Lung (tissue), 12 donors: ENCODE measurements around the gene SAXO2. TPM values are rescaled to one million over a fixed set of nuclear protein-coding genes. Genes with fewer than 3 reads are reported as not detected.
A peak's percentile ranks its signal among the peaks of the same experiment; 100 is the strongest.
"Not testable (repeated sequence)": the region's sequence is repeated elsewhere in the genome, so short reads cannot be mapped to it uniquely, and the experiment has no call there.

ENCODE experiments used
- ATAC-seq: fragments of 200-7000 bp; cut with Tn5 transposase; one replicate; pipeline ENCODE4 v1.9.1; 2020; ENCODE audit warnings: moderate number of reproducible peaks; ENCODE audit not compliant: insufficient read depth, low FRiP score
- DNase-seq, 3 donors: peaks; one replicate each; pipeline ENCODE4 v3.0.0-alpha.2; 2013 to 2017
- H3K27ac ChIP-seq, 2 donors: one replicate each; pipeline ENCODE4 v1.5.1; 2013; ENCODE audit warnings: mild to moderate bottlenecking in 2 of 2, moderate library complexity in 2 of 2, control low read depth in 1 of 2, inconsistent platforms in 1 of 2, low read depth in 1 of 2, low read length in 1 of 2
- H3K27me3 ChIP-seq, 3 donors: one replicate each; pipeline ENCODE4 v1.5.1; 2013; ENCODE audit warnings: low read length in 2 of 3; ENCODE audit not compliant: control insufficient read depth in 3 of 3, insufficient read depth in 3 of 3
- H3K36me3 ChIP-seq, 4 donors: one replicate each; pipeline ENCODE4 v1.5.1; 2013; ENCODE audit warnings: low read length in 4 of 4, mild to moderate bottlenecking in 1 of 4, moderate library complexity in 1 of 4; ENCODE audit not compliant: control insufficient read depth in 4 of 4, insufficient read depth in 4 of 4
- H3K4me1 ChIP-seq, 5 donors: one replicate each; pipeline ENCODE4 v1.5.1; 2013; ENCODE audit warnings: low read length in 5 of 5, mild to moderate bottlenecking in 2 of 5, moderate library complexity in 1 of 5; ENCODE audit not compliant: control insufficient read depth in 5 of 5, insufficient read depth in 5 of 5
- H3K4me3 ChIP-seq: one replicate; pipeline ENCODE4 v1.5.1; 2013; ENCODE audit warnings: mild to moderate bottlenecking, control low read depth, moderate library complexity
- H3K9ac ChIP-seq, 2 donors: one replicate each; pipeline ENCODE4 v1.5.1; 2013; ENCODE audit warnings: low read length in 2 of 2, control low read depth in 1 of 2; ENCODE audit not compliant: insufficient read depth in 1 of 2
- H3K9me3 ChIP-seq, 4 donors: one replicate each; pipeline ENCODE4 v1.5.1; 2013; ENCODE audit warnings: low read length in 3 of 4, mild to moderate bottlenecking in 1 of 4, moderate library complexity in 1 of 4; ENCODE audit not compliant: control insufficient read depth in 4 of 4, insufficient read depth in 3 of 4
- WGBS, 2 donors: extraction: QIAGEN DNeasy Blood & Tissue Kit; methylation state at CpG; one replicate each; pipeline ENCODE4 v1.1.7; 2013; 5-methylcytosine and 5-hydroxymethylcytosine counted together
- polyA plus RNA-seq, 2 donors: library from polyadenylated mRNA; stranded (reverse); fragments of 200-250 nt; gene quantifications; one replicate each; pipeline ENCODE4 v1.2.1, GENCODE V29; 2013
- total RNA-seq, 2 donors: library from RNA; depleted of rRNA in 1 of 2; stranded (reverse); fragments of >200 nt in 1 of 2; gene quantifications; one replicate each; pipeline ENCODE4 v1.2.1, GENCODE V29; 2014 to 2021
- TF ChIP-seq, protein P1 (sequence below): IDR thresholded peaks from 2 replicates; pipeline ENCODE4 v1.5.1; 2012; ENCODE audit warnings: mild to moderate bottlenecking; ENCODE audit errors: control extremely low read depth, extremely low read depth
- donor health status: control.
- donor health status: control.
- donor health status: Bipolar disorder and iron deficiency.
- donor health status: healthy.
- donor health status: DM: yes; HTN: yes; CAD: no.

SAXO2 gene
- total and polyA plus RNA-seq, 4 donors = 5.9 to 54.0 (median 29.6) TPM

DNA sequence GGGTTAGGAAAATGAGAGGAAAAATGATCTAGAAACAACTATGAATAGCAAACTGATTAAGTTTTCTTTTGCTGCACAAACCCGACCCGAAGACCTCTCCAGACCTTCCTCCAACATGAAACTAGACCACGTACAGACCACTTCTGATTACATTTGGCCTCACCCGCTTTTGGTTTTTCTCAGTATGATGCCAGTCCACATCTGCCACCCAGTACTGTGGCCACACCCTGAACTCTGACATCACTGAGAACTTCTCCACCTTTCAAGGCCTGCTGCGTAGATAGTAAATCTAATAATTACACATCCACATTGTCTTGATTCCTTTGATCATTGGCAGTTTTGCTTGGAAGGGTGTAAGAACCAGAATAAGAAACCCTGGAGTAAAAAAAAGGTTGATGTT is 16.7 kb upstream of the SAXO2 start:
- not testable (repeated sequence) for DNase-seq, H3K9me3 ChIP-seq, H3K27ac ChIP-seq, H3K27me3 ChIP-seq, H3K4me1 ChIP-seq, ATAC-seq, H3K9ac ChIP-seq, H3K4me3 ChIP-seq
- 95 to 97% methylated on average over 5 of the region's 5 CpGs for WGBS, 2 donors
- peaks cover 0 to 10% (median 2%) of the 10 kb centered on the region in 4 donors for H3K36me3 ChIP-seq

DNA sequence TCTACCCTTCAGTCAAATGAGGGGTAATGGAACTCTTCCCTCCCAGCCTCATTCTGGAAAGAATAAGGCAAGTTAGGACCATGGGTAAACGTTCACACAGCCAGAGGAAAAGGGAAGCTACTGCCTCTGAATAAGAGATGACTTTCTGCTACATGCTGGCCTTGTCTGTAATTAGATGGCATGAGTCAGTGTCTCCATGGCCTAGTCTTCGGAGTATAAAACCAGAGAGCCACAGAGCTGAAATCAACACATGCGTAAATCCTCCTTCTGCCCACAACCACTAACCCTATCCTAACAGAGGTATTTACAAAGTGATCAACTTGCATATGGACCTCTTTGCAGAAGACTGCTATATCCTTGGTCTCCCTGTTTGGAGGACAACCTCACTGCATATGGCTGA is 14.4 kb upstream of the SAXO2 start:
- not testable (repeated sequence) for H3K27me3 ChIP-seq, H3K9me3 ChIP-seq, DNase-seq, H3K27ac ChIP-seq, H3K9ac ChIP-seq, ATAC-seq, H3K4me3 ChIP-seq, H3K4me1 ChIP-seq
- WGBS, 2 donors = 85 to 95% methylated on average over 3 of the region's 3 CpGs
- peaks cover 0 to 12% (median 3%) of the 10 kb centered on the region in 4 donors for H3K36me3 ChIP-seq

DNA sequence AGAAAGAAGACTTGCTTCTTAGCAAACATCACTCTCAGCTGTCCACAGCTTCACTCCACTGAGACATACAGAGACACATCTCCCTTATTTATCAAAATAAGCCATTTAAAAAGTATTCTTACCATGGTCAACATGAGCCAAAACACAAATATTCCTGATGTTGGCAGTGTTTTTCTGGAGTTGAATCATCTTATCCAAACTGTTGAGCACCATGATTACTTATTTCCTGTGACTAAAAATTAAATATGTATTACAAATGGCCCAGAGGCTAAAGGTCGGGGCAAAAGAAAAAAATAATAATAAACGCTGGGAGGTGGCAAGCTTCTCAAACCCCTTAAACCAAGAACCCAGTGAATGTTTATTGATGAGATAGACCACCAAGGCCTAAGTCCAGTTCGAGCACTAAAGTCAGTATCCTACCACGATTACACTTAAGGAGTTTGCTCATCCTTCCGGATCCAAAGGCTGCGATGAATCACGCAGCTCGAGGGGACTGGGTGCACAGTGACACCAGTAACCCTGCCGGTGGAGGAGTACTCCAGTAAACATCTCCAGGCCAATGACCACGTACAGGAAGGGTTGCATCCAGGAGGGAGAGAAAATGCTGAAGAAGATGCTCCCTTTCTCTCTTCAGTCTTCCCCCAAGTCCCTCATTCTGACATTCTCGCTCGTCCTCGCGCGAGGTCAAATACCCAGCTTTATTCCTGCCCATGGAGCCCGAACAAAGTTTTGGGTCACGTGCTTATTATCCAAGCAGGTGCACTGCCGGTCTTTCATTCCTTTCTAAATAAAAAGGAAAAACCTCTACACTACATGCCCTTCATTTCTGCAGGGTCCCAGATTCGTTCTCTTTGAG is 824 bp upstream of the SAXO2 start:
- Histone ChIP-seq H3K27ac (peak overlapping the region; percentile 89 to 90), H3K9ac (peak overlapping the region; percentile 49 to 56), H3K4me3 (peak overlapping the region; percentile 96), H3K4me1 (peaks cover 0 to 11% (median 3%) of the 10 kb centered on the region in 5 donors)
- 2 to 5% methylated on average over 19 of the region's 19 CpGs for WGBS, 2 donors
- H3K9me3 ChIP-seq, H3K36me3 ChIP-seq, H3K27me3 ChIP-seq: not testable (repeated sequence)
- ATAC-seq = peak; percentile 17
- DNase-seq = peak in 2 of 3 donors; percentile 9 to 43

DNA sequence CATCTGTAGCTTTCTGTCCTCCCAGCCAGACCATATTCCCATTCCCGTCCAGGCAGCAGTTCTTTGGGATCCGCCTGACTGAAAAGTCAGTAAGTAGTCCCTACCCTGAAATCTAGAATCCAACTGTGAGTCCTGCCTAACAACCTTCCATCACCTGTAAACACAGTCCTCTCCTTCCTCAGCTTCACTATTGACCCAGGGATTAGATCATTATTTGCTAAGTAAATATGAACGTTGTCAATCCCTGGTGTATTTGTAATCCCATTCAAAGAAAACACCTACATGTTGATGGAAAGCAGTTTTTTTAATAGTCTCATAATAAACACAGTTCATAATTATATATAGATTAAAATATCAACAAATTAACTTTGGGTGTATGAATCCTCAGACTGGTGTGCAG is 732 bp downstream of the SAXO2 start:
- TF ChIP-seq, protein P1, sequence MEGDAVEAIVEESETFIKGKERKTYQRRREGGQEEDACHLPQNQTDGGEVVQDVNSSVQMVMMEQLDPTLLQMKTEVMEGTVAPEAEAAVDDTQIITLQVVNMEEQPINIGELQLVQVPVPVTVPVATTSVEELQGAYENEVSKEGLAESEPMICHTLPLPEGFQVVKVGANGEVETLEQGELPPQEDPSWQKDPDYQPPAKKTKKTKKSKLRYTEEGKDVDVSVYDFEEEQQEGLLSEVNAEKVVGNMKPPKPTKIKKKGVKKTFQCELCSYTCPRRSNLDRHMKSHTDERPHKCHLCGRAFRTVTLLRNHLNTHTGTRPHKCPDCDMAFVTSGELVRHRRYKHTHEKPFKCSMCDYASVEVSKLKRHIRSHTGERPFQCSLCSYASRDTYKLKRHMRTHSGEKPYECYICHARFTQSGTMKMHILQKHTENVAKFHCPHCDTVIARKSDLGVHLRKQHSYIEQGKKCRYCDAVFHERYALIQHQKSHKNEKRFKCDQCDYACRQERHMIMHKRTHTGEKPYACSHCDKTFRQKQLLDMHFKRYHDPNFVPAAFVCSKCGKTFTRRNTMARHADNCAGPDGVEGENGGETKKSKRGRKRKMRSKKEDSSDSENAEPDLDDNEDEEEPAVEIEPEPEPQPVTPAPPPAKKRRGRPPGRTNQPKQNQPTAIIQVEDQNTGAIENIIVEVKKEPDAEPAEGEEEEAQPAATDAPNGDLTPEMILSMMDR = no peak
- no peaks in the 10 kb centered on the region for H3K27me3 ChIP-seq
- no peak for ATAC-seq
- 30 to 66% methylated on average over 3 of the region's 3 CpGs for WGBS, 2 donors
- no peaks in the 10 kb centered on the region for H3K9me3 ChIP-seq
- H3K27ac ChIP-seq = peak overlapping the region in 1 of 2 donors; percentile 85
- H3K36me3 ChIP-seq = peaks cover 0 to 6% (median 2%) of the 10 kb centered on the region in 4 donors
- no peak overlapping the region for H3K4me3 ChIP-seq
- H3K9ac ChIP-seq = peak overlapping the region; percentile 34 to 61
- DNase-seq = peak in 1 of 3 donors; percentile 12
- H3K4me1 ChIP-seq = peaks cover 0 to 11% (median 3%) of the 10 kb centered on the region in 5 donors

DNA sequence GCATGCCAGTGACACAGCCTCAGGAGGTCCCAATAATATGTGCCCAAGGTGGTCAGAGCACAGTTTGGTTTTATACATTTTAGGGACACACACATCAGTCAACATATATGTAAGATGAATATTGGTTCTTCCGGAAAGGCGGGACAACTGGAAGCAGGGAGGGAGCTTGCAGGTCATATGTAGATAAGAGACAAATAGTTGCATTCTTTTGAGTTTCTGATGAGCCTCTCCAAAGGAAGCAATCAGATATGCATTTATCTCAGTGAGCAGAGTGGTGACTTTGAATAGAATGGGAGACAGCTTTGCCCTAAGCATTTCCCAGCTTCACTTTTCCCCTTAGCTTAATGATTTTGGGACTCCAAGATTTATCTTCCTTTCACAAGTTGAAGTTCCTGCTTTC is 4.5 kb downstream of the SAXO2 start:
- not testable (repeated sequence) for H3K36me3 ChIP-seq, H3K4me3 ChIP-seq, DNase-seq, H3K27ac ChIP-seq, ATAC-seq, H3K27me3 ChIP-seq, H3K9ac ChIP-seq, H3K9me3 ChIP-seq, H3K4me1 ChIP-seq
- 71 to 86% methylated on average over 2 of the region's 2 CpGs for WGBS, 2 donors

DNA sequence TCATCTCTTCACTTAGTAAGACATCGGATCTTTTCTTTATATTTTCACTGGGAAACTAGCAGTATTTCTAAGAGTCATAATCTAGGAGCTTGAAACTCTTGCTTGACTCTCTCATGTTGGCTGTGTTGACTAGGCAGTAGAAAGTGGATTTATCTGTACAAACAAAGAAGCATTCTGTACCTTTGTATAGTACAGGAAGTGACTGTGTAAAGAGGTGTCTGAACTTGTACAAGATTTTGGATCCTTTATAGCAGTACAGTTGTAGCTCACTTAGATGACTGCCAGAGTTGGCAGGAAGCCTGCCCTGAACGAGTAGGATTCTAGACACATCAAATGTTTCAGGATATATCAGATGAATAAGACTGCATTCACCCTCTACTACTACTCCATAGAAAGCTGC is 5.8 kb downstream of the SAXO2 start:
- not testable (repeated sequence) for H3K9ac ChIP-seq
- 36 to 69% methylated on average over 2 of the region's 2 CpGs for WGBS, 2 donors

More for the DNA sequence above, 5.8 kb downstream of the SAXO2 start:
- DNase-seq, H3K36me3 ChIP-seq, H3K4me3 ChIP-seq, H3K27ac ChIP-seq, ATAC-seq, H3K4me1 ChIP-seq, H3K9me3 ChIP-seq, H3K27me3 ChIP-seq: not testable (repeated sequence)
